ENCODE measurements around the gene BMP6. TPM values are rescaled to one million over a fixed set of nuclear protein-coding genes. Genes with fewer than 3 reads are reported as not detected.

The BMP6 gene
- polyA plus RNA-seq, 1 experiment = 0.06 TPM

GRCh38 chr6:7900621-7901020, 174.7 kb downstream of the BMP6 start:
- POLR2A ChIA-PET = no interaction called here
- Histone ChIP-seq H3K27me3 (ENCODE audit: control insufficient read depth, insufficient read depth, low read length) (no peaks in the 10 kb centered on the region), H3K36me3 (ENCODE audit: control insufficient read depth, insufficient read depth, low read length) (peaks cover 29% of the 10 kb centered on the region), H3K4me3 (ENCODE audit: low read depth, low read length) (no peak overlapping the region)
- no peak for TF ChIP-seq CTCF (IDR thresholded peaks at IDR 0.05; ENCODE audit: insufficient read depth, low read depth, low read length)
- DNase-seq (ENCODE audit: low read depth) = no peak
- CTCF ChIA-PET = no interaction called here

GRCh38 chr6:7901056-7901455, 175.2 kb downstream of the BMP6 start:
- Histone ChIP-seq H3K36me3 (ENCODE audit: control insufficient read depth, insufficient read depth, low read length) (peaks cover 26% of the 10 kb centered on the region), H3K4me3 (ENCODE audit: low read depth, low read length) (no peak overlapping the region), H3K27me3 (ENCODE audit: control insufficient read depth, insufficient read depth, low read length) (no peaks in the 10 kb centered on the region)
- POLR2A ChIA-PET = no interaction called here
- no peak for DNase-seq (ENCODE audit: low read depth)
- no peak for TF ChIP-seq CTCF (IDR thresholded peaks at IDR 0.05; ENCODE audit: insufficient read depth, low read depth, low read length)
- CTCF ChIA-PET = no interaction called here

GRCh38 chr6:7901780-7902179, 175.9 kb downstream of the BMP6 start:
- DNase-seq (ENCODE audit: low read depth) = no peak
- ChIA-PET CTCF (no interaction called here), POLR2A (no interaction called here)
- TF ChIP-seq CTCF (IDR thresholded peaks at IDR 0.05; ENCODE audit: insufficient read depth, low read depth, low read length) = no peak
- H3K27me3 ChIP-seq (ENCODE audit: control insufficient read depth, insufficient read depth, low read length) = no peaks in the 10 kb centered on the region
- H3K4me3 ChIP-seq (ENCODE audit: low read depth, low read length) = no peak overlapping the region
- peaks cover 22% of the 10 kb centered on the region for H3K36me3 ChIP-seq (ENCODE audit: control insufficient read depth, insufficient read depth, low read length)

GRCh38 chr6:7902221-7902620, 176.3 kb downstream of the BMP6 start:
- Histone ChIP-seq H3K4me3 (ENCODE audit: low read depth, low read length) (no peak overlapping the region), H3K36me3 (ENCODE audit: control insufficient read depth, insufficient read depth, low read length) (peaks cover 22% of the 10 kb centered on the region), H3K27me3 (ENCODE audit: control insufficient read depth, insufficient read depth, low read length) (no peaks in the 10 kb centered on the region)
- ChIA-PET CTCF (no interaction called here), POLR2A (no interaction called here)
- no peak for DNase-seq (ENCODE audit: low read depth)
- TF ChIP-seq CTCF (IDR thresholded peaks at IDR 0.05; ENCODE audit: insufficient read depth, low read depth, low read length) = no peak

- Histone ChIP-seq H3K36me3 (ENCODE audit: control insufficient read depth, insufficient read depth, low read length) (peaks cover 21% of the 10 kb centered on the region), H3K4me3 (ENCODE audit: low read depth, low read length) (no peak overlapping the region), H3K27me3 (ENCODE audit: control insufficient read depth, insufficient read depth, low read length) (no peaks in the 10 kb centered on the region)
- DNase-seq (ENCODE audit: low read depth) = no peak
- TF ChIP-seq CTCF (IDR thresholded peaks at IDR 0.05; ENCODE audit: insufficient read depth, low read depth, low read length) = no peak
- CTCF ChIA-PET = interaction anchor here (0.8 kb wide), 2 partner anchors 8 to 187 kb away, joined by 3 read pairs; no protein-coding TSS in a partner anchor
- POLR2A ChIA-PET = no interaction called here
Measured at GRCh38 chr6:7902867-7903266, 177.0 kb downstream of the BMP6 start.
